HG03565 (cell line): ENCODE data around the gene FXYD4.
"Not testable (repeated sequence)": the region's sequence is repeated elsewhere in the genome, so short reads cannot be mapped to it uniquely, and the experiment has no call there.

Experiments used
- ATAC-seq: cut with Tn5 transposase; IDR thresholded peaks from one replicate; pipeline ENCODE4 v1.9.1; 2021; ENCODE audit warnings: mild to moderate bottlenecking, moderate library complexity; ENCODE audit not compliant: unreplicated experiment

Gene FXYD4

DNA sequence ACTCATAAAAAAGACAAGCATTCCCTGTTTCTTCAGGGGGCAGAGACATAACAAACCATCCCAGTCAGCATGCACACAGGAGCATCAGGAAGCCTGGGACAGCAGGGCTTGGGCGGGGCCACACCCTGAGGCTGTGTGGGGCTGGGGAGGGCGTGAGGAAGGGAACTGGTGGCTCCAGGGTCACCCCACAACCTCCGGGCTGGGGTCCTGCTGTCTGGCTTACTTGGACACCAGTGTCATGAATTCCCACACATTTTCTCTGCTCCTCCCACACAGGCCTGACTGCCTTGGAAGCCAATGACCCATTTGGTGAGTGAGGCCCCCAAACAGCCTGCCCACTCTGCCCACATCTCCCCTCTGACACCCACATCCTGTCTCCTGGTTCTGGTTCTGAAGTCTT, 2.8 kb downstream of the FXYD4 start:
- no peak for ATAC-seq

DNA sequence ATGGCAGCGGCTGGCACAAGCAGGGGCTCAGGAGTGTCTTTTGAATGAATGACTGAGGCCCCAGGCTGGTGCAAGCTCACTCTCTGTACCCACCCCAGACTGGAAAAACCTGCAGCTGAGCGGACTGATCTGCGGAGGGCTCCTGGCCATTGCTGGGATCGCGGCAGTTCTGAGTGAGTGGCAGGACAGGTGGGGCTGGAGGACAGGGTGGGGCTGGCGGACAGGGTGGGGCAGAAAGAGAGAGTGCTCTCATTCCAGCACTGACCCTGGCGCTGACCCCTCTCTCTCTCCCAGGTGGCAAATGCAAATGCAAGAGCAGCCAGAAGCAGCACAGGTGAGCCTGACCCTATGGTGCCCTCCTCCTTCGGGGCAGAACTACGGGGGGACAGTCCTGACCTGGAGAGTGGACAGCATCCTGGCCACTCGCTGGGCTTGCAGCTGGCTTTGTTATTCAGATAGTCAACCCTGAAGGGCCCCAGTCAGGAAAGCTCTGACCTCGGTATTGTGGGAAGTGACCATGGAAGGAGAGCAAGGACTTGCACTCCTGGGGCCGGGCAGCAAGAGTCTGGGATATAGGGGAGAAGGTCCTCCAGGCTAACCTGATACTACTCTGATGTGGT, 4.1 kb downstream of the FXYD4 start:
- ATAC-seq: no peak

DNA sequence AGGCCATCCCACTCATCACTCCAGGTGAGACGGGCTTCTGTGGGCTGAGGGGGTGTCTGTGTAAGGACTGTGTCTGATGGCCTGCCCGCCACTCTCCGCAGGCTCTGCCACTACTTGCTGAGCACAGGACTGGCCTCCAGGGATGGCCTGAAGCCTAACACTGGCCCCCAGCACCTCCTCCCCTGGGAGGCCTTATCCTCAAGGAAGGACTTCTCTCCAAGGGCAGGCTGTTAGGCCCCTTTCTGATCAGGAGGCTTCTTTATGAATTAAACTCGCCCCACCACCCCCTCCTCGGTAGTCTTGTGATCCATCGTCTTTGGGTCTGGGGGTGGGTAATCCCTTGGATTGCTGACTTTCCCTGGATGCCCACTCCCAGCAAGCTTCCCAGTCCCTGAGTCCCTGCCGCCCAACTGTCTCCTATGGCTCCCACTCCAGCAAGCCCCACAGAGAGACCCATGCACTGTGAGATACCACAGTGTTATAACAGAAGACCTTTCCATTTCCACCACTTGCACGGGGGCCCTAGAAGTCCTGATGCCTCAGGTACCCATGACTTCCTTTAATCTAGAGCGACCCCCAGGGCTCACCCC, 4.7 kb downstream of the FXYD4 start:
- ATAC-seq: no peak

DNA sequence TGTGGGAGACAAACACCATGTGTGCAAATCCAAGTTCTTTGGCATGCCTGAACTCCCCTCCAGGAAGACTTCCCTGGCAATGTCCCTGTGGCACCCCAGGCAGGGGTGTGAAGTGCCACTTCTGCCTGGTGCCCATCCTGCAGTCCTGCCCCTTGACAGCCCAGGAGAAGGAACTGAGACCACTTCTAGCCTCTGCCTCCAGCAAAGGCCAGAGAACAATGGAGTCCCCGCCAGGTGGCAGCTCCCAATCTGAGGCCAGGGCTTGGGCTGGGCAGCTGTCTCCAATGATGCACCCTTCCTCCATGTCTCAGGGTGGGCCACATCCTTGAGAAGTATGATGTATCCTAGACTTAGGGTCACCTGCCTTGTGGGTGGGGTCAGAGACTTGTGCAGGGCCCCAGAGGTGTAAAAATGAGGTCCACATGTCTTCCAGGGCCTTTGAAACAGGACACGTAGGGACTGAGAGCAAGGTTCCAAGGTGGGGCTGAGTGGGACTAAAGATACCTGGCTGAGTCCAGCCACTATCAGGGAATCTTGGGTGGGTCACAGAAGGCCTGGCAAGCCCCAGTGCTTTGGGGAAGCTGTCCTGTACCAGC, 5.5 kb downstream of the FXYD4 start:
- no peak for ATAC-seq

DNA sequence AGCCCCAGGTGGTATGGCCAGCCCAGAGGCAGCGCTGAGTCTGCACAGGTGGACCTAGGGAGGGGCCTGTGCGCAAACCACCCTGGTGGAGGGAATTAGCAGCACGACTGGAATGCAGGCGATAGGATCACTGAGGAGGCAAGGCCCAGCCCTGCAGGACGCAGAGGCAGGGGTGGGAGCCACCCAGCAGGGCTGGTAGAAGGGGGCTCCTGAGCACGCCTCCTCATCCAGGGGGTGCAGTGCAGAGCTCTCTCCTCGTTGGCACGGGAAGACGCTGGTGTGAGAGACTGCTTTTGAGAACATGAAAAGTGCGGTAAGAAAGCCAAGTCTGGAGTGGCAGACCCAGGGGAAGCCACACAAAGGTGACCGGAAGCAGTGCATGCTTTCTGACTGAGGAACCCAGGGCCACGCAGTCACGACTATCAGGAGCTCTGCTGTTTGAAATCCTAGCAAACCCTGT, 6.0 kb downstream of the FXYD4 start:
- ATAC-seq: no peak

DNA sequence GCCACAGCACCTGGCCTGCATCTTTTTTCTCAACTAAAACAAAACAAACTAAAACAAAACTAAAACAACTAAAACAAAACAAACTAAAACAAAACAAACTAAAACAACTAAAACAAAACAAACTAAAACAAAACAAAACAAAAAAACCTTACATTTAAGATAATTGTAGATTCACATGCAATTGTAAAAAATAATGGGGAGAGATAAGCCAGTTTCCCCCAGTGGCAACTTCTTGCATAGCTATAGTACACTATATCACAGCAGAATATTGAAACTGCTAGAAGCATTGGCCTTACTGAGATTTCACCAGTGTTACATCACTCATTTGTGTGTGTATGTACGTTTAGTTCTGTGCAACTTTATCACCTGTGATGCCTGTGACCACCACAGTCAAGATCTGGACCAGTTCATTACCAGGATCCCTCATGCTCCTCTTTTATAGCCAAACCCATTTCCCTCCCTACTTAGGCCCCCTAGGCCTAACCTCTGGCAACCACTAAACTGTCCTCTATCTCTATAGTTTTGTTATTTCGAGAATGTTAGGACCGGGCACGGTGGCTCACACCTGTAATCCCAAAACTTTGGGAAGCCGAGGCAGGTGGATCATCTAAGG, 9.3 kb downstream of the FXYD4 start:
- ATAC-seq: no peak

DNA sequence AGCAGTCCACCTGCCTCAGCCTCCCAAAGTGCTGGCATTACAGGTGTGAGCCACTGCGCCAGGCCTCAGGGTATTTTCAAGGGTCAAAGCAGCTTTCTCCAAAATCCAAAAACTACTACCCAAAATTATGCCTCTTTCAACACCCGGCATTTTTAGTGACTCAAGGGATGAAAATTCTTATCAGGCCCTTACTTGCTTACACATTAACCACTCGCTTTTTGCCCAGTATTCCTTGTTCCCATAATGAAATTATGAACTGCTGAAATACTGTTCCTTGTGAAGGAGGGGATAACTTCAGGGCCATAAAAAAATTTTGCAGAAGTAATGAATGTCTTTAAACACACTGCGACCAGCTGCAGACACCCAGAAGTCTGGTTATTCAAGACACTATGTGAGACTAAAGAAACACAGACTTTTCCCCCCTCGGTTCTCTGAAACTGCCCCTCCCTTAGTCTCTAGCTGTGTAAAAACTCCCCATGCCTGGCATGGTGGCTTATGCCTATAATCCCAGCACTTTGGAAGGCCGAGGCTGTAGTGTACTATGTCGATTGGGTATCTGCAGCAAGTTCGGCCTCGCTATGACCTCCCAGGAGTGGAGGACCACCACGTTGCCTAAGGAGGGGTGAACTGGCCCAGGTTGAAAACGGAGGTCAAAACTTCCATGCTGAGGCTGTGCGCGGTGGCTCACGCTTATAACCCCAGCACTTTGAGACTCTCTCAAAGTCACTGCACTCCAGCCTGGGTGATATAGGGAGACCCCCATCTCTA, 12.0 kb downstream of the FXYD4 start:
- ATAC-seq: no peak

DNA sequence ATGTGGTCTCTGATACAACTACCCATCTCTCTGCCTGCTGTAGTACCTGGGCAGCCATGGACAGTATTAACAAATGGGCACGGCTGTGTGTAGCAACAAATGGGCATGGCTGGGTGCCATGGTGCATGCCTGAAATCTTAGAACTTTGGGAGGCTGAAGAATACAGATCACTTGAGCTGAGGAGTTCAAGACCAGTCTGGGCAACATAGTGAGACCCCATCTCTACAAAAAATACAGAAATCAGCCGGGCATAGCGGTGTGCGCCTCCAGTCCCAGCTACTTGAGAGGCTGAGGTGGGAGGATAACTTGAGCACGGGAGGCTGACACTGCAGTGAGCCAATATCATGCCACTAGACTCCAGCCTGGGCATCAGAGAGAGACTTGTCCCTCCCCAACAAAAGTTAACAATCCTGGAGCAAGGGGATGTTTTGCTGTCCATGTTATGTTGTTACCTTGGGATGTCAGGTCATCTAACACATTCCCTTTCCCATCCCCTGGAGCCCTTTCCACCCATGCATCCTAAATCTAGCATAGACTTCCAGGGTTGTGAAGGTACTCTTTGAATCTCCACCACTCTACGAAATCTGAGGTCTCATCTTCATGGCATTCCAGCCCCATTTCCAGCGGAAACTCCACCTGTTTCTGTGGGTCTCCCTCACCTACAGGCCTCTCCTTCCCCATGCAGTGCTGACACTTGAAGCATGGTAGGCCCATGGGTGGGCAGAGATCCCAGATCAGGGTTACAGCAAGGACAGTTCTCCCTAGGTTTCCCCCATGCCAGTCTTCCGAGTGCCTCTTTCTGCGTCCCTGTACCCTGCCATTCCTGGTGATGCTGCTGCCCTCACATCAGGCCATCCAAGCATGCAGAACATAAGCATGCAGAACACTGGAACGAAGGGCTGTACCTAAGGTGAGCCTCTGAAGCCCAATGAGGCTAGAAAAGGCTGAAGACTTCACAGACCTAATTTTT, 13.1 kb downstream of the FXYD4 start:
- no peak for ATAC-seq

DNA sequence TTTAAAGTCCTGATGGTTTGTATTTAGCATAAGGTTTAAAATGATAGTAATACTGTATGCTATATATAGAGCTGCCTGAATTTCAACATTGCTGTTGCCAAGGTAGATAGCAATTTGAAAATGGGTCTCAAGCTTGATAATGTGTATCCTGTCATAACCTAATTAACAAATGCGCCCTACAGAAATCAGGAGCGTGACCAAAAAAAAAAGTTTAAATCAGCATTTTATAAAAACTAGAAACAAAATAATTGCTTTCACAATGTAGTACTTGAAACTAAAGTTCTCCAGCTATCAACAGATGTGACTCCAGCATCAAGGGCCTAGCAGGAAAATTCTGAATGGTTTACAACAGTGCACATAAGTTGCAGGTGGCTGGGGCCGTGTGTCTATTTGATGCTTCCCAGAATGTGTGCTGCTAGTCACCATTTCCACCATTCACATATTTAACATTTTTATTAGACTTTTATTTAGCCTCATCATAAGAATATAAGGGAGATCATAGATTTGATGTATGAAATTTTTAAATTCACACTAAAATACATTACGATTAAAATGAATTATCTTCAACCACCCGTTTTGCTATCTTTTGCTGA, 14.1 kb downstream of the FXYD4 start:
- no peak for ATAC-seq

DNA sequence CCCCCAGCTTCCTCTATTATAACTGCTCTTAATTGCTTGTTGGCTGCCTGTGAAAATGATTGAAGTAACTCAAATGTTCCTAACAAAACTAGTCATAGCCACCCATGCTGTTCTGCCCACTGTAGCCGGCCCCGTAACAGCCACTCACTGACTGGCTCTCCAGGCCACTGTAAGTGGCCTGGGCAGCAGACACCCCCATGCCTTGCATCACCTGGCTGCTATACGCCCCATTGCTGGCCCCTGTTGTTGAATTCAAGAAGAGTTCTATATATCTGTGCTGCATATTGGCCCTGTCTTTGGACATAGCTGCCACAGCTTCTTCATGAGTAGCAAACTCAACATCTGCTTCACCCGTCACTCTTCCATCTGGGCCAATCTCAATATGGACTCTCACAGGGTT, 15.1 kb downstream of the FXYD4 start:
- ATAC-seq: no peak

DNA sequence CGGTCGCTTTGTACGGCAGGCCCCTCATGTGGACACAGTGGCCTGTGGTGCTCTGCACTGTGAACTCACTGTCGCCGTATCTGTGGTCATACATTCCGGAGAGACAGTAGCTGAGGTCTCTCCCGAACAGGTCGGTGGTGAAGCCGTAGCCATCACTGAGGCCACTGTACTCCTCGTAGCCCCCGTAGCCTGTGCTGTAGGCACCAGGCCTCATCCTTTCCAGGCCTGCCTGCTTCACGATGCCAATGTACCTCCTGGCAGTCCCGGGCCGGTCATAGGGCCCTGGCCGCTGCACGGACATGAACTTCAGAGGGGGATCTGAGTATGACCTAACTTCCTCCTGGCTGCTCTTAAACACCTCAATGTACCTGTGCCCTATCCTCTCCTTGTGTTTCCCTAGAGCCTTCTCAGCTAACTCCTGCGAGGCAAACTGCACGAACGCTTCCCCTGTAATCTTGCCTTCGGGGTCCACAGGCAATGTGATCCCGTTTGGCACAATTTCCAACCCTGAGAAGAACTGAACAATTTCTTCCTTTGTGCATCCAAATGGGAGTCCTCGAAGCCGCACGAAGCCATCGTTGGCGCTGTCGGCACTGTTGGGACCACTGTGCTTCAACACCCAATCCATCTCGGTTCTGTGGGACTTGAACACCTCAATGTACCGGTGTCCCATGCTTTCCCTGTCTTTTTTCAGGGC, 15.7 kb downstream of the FXYD4 start:
- no peak for ATAC-seq

DNA sequence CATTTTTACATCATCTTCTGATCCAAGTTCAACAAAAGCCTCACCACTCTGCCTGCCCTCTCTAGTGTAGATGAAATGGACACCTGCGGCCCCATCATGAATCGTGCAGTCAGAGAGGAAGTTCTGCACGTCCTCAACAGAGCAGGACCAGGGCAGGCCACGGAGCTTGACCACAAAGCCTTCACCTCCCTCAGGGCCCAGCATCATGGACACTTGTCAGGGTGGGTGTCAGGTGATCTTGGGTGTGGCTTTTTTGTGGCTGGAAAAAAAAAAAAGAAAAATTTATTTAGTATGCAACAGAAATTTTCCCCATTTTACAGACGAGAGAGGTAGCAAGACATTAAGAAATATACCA, 16.2 kb downstream of the FXYD4 start:
- no peak for ATAC-seq

DNA sequence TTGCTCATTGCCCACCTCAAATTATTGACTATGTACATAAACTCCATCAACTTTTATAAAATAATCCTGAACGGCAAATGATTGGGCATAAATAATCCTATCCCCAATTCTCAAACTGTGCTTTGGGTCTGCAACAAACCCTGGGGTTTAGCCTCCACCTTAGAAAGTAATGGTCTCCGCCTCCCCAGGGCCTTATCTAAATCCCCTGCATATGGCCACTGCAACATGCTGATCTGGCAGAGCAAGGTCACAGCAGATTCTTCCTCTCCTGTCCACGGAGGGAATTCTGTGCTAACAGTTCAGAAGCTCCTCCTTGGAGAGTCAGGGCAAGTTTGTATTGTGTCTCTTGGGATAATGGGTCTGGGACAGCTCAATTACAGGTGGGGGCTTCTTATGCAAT, 18.4 kb downstream of the FXYD4 start:
- ATAC-seq: no peak

DNA sequence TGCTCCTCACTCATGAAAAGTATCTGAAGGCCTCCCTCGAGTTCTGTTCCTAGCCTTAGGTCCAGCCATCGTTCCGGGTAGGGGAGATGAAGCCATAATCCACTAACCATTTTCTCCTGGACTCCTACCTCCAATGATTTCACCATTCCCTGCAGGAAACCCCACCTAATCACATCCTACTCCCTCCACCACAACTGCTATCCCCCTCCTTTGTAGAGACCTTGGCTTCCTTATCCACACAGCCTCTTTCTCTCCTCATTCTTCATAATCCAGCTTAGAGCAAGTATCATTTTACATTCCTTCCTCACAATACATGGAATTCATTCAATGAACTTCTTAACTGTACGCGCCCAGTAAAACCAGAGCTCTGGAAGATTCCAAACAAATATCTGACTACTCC, 18.9 kb downstream of the FXYD4 start:
- no peak for ATAC-seq

DNA sequence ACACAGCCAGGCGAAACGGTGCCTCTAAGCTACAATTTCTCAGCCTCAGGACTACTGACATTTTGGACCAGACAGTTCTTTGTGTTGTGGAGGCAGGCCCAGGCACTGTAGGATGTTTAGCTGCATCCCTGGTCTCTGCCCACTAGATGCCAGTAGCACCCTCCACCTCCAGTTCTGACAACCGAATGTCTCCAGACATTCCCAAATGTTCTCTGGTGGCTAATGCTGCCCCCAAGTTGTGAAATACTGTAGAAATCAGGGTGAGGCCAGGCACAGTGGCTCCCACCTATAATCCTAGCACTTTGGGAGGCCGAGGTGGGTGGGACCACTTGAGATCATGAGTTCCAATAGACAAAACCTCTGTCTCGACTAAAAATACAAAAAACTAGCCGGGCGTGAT, 19.3 kb downstream of the FXYD4 start:
- no peak for ATAC-seq

DNA sequence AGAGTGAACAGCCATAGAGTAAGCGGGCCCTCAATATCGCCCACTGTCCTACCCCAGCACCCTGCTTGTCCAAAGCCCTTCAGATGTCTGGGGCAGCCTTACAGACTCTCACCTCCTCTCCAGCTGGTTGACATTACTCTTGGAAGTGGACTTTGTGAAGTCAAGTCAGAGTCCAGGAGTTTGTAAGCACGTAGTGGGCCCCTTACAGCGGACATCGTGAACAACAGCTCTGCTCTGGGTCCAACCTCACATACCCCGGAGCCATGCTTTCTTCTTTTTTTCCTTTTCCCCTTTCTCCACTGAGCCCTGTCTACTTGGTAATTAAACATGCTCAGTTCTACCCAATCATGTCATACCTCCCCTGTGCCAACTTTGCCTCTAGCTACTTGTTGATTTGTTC, 20.1 kb downstream of the FXYD4 start:
- no peak for ATAC-seq

DNA sequence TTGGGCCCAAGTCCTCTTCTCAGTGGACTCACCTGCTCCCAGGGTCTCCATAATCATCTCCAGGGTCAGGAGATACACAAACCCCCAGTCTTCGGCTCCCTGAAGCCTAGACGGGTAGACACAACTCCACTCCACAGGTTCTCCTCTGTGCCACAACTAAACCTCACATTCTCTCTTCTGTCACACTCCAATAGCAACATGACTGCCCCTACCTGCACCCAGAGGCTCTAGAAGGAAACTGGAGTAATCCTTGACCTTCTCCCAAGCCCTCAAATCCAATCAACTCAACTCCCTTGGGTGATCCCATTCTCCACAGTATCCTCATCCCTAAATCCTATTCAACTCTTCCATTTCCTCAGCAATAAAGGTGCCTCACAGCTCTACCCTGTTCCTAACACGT, 21.3 kb downstream of the FXYD4 start:
- no peak for ATAC-seq

DNA sequence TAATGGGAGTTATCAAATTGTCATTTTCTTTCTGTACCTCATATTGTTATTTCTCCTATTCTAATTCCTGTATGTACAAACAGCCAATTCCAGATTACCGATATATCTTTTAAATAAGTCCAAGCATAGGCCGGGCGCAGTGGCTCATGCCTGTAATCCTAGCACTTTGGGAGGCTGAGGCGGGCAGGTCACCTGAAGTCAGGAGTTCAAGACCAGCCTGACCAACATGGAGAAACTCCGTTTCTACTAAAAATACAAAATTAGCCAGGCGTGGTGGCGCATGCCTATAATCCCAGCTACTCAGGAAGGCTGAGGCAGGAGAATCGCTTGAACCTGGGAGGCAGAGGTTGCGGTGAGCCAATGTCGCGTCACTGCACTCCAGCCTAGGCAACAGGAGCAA, 21.8 kb downstream of the FXYD4 start:
- ATAC-seq: not testable (repeated sequence)

DNA sequence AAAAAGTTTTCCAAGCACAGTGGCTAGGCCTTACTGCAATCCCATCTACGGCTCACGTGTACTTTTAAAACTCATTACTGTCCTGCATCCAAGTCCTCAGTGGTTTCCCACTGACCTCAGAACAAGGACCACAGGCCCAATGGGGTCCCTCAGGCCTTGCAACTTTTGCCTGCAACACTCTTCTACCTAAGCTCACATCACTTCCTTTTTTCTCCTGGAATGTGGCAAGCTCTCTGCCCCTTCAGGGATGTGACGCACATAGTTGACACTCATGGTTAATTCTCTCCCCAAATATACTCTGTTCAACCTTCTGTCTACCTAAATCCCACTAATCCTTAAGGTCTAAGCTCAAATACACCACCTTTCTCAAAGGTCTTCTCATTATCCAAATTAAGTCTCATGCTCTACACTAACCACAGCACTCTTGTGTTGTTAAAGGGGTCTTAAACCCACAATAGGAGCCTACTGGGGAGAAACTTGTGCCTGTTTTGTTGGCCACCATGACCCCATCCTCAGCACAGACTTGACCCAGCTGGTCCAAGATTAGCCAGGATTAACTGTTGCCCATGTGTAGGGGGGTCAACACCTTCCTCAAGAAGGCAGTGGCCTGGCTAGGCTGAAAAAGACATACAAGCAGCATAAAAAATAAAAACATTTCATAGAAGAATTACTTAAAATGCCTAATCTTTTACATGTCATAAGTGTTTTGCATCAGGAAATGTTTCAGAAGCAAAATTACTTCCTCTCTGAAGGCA, 22.3 kb downstream of the FXYD4 start:
- ATAC-seq: no peak
